ENCODE results near the gene NAB2.
"Not testable (repeated sequence)": the region's sequence is repeated elsewhere in the genome, so short reads cannot be mapped to it uniquely, and the experiment has no call there.

NAB2 gene

GRCh38 chr12:57051011-57051410 lies 37.9 kb upstream of the NAB2 start:
- no peak for TF ChIP-seq CTCF (IDR thresholded peaks at IDR 0.05; ENCODE audit: low read depth, low read length, missing control alignments)
- no peak overlapping the region for H3K4me3 ChIP-seq (ENCODE audit: low read depth, low read length)
- DNase-seq (ENCODE audit: low read depth) = no peak

- DNase-seq (ENCODE audit: low read depth); H3K4me3 ChIP-seq (ENCODE audit: low read depth, low read length): not testable (repeated sequence)
Measured at GRCh38 chr12:57053146-57053545, 35.8 kb upstream of the NAB2 start.

- H3K4me3 ChIP-seq (ENCODE audit: low read depth, low read length); DNase-seq (ENCODE audit: low read depth): not testable (repeated sequence)
Measured at GRCh38 chr12:57053901-57054300, 35.0 kb upstream of the NAB2 start.

- TF ChIP-seq CTCF (IDR thresholded peaks at IDR 0.05; ENCODE audit: low read depth, low read length, missing control alignments) = no peak
- no peak overlapping the region for H3K4me3 ChIP-seq (ENCODE audit: low read depth, low read length)
- no peak for DNase-seq (ENCODE audit: low read depth)
Measured at GRCh38 chr12:57055824-57056223, 33.1 kb upstream of the NAB2 start.

GRCh38 chr12:57057067-57057751 lies 31.7 kb upstream of the NAB2 start:
- H3K4me3 ChIP-seq (ENCODE audit: low read depth, low read length) = no peak overlapping the region
- no peak for TF ChIP-seq CTCF (IDR thresholded peaks at IDR 0.05; ENCODE audit: low read depth, low read length, missing control alignments)
- no peak for DNase-seq (ENCODE audit: low read depth)

GRCh38 chr12:57058454-57058853 lies 30.5 kb upstream of the NAB2 start:
- no peak overlapping the region for H3K4me3 ChIP-seq (ENCODE audit: low read depth, low read length)
- no peak for TF ChIP-seq CTCF (IDR thresholded peaks at IDR 0.05; ENCODE audit: low read depth, low read length, missing control alignments)
- no peak for DNase-seq (ENCODE audit: low read depth)

- no peak for DNase-seq (ENCODE audit: low read depth)
- H3K4me3 ChIP-seq (ENCODE audit: low read depth, low read length) = no peak overlapping the region; the same call in 1 of the 2 replicates
- no peak for TF ChIP-seq CTCF (IDR thresholded peaks at IDR 0.05; ENCODE audit: low read depth, low read length, missing control alignments)
Measured at GRCh38 chr12:57063991-57064685, 24.8 kb upstream of the NAB2 start.

- no peak for DNase-seq (ENCODE audit: low read depth)
- TF ChIP-seq CTCF (IDR thresholded peaks at IDR 0.05; ENCODE audit: low read depth, low read length, missing control alignments) = no peak
Measured at GRCh38 chr12:57066245-57066644, 22.7 kb upstream of the NAB2 start.

More at GRCh38 chr12:57066245-57066644, 22.7 kb upstream of the NAB2 start:
- H3K4me3 ChIP-seq (ENCODE audit: low read depth, low read length) = no peak overlapping the region
